Stimulated activated CD8-positive, alpha-beta memory T cell treated with anti-CD3 and anti-CD28 coated beads, Interleukin-2, amount 100 ng/mL, for 1 hour (primary cell): ENCODE measurements around the gene SFI1.
"Not testable (repeated sequence)": the region's sequence is repeated elsewhere in the genome, so short reads cannot be mapped to it uniquely, and the experiment has no call there.

Experiments used
- DNase-seq, 2 donors: peaks; one replicate each; pipeline ENCODE4 v3.0.0-alpha.2; 2020; ENCODE audit warnings: low read depth in 2 of 2

The SFI1 gene

GRCh38 chr22:31491218-31491962, 4.9 kb upstream of the SFI1 start:
- no peak for DNase-seq

GRCh38 chr22:31492151-31492550, 4.2 kb upstream of the SFI1 start:
- no peak for DNase-seq

GRCh38 chr22:31493355-31493754, 3.0 kb upstream of the SFI1 start:
- not testable (repeated sequence) for DNase-seq

GRCh38 chr22:31495343-31495742, 993 bp upstream of the SFI1 start:
- no peak for DNase-seq

GRCh38 chr22:31496735-31497146, 405 bp downstream of the SFI1 start:
- peak in 1 of 2 donors; percentile 15 for DNase-seq

- no peak for DNase-seq
Observed at GRCh38 chr22:31497148-31497938, 1.0 kb downstream of the SFI1 start.

GRCh38 chr22:31501738-31502137, 5.4 kb downstream of the SFI1 start:
- no peak for DNase-seq

GRCh38 chr22:31503211-31503964, 7.1 kb downstream of the SFI1 start:
- DNase-seq: no peak

- no peak for DNase-seq
Observed at GRCh38 chr22:31504282-31504681, 7.9 kb downstream of the SFI1 start.

- not testable (repeated sequence) for DNase-seq
Observed at GRCh38 chr22:31507517-31507916, 11.2 kb downstream of the SFI1 start.

GRCh38 chr22:31508536-31508935, 12.2 kb downstream of the SFI1 start:
- no peak for DNase-seq

GRCh38 chr22:31509061-31509762, 12.9 kb downstream of the SFI1 start:
- no peak for DNase-seq

GRCh38 chr22:31520051-31520450, 23.7 kb downstream of the SFI1 start:
- DNase-seq: no peak

- DNase-seq: not testable (repeated sequence)
Observed at GRCh38 chr22:31524132-31524531, 27.8 kb downstream of the SFI1 start.

GRCh38 chr22:31526270-31526669, 29.9 kb downstream of the SFI1 start:
- no peak for DNase-seq

- no peak for DNase-seq
Observed at GRCh38 chr22:31530823-31531195, 34.5 kb downstream of the SFI1 start.

GRCh38 chr22:31532060-31532459, 35.7 kb downstream of the SFI1 start:
- DNase-seq: no peak

- DNase-seq: no peak
Observed at GRCh38 chr22:31533374-31533773, 37.0 kb downstream of the SFI1 start.

GRCh38 chr22:31537019-31537535, 40.7 kb downstream of the SFI1 start:
- no peak for DNase-seq

GRCh38 chr22:31538815-31539214, 42.5 kb downstream of the SFI1 start:
- DNase-seq: no peak

GRCh38 chr22:31540166-31540565, 43.8 kb downstream of the SFI1 start:
- DNase-seq: not testable (repeated sequence)

- no peak for DNase-seq
Observed at GRCh38 chr22:31540966-31541365, 44.6 kb downstream of the SFI1 start.
